ENCODE results near the gene OSM. TPM values are rescaled to one million over a fixed set of nuclear protein-coding genes. Genes with fewer than 3 reads are reported as not detected.
"Not testable (repeated sequence)": the region's sequence is repeated elsewhere in the genome, so short reads cannot be mapped to it uniquely, and the experiment has no call there.

Gene OSM
- total RNA-seq, 1 donor from 2014 or later: 246 TPM

DNA sequence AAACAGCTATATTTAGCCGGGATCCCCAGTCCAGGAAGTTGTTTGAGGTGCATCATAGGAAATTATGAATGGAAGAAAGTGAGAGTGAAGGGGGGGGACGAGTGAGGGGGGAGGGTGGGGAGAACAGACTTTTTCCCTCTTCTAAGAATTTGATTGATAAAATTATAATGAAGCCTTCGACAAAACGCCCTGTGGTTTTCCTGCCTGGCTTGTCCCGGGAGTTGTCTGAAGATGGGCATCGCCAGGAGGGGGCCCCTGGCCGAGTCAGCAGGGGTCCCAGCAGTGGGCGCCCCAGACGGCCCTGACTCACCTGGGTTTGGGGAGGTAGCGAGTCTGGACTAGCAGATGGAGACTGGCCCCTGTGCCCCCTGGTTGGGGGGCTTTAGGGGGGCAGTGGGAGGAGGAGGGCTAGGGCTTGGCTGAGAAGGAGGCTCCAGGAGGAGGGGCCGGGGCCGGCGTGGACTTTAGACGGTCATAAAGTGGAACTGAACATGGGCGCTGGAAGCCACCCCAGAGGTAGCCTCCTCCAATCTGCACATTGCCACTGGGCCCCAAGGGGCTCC is 19.8 kb downstream of the OSM start:
- intact Hi-C loops (cut with micrococcal nuclease): loop anchor here (1.0 to 5.0 kb wide), 3 partner anchors 20 to 143 kb away; no protein-coding TSS in a partner anchor

DNA sequence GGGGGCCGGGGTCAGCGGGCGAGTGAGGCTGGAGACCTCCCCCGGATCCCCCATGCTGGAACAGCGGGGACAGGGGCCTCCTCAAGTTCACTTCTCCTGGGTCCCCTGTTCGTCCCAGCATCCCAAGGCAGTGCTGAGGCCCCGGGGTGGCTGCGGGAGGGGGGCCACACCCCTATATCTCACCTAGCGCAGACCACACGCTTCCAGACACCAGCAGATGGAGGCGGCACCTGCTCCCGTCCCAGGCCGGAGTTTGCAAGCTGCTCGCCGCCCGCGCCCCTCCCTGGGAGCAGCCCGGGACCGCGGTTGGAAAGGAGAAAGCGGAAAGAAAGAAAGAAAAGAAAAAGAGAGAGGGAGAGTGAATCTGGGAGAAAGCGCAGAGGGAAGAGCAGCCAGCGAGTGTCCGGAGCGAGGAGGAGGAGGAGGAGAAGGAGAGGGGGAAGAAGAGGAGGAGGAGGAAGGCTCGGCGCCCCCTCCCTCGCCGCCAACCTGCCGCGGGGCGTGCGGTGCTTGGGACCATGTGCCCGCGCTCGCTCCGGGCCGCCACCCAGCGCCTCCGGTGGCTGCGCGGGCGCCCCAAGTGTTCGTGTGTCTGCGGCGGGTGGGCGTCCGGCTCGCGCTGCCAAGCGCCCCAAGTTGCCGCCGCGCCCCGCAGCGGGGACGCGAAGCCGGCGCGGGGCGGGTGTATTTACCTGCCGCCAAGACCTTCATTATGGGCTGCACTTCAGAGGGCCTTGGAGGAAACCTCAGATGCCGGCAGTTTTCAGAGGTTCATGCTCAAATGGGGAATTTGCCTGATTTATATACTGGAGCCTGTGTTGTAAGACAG is 20.5 kb downstream of the OSM start, which contains the start of gene LIF:
Gene LIF (minus strand): TSS at position 775 of the 829 bp plus-strand sequence. CDS start 64 bp downstream, at position 711.
- intact Hi-C loops (cut with micrococcal nuclease): loop anchor here (1.0 to 5.0 kb wide), 3 partner anchors 21 to 142 kb away; no protein-coding TSS in a partner anchor

GRCh38 chr22:30245181-30245984 is 21.3 kb downstream of the OSM start:
- intact Hi-C loops (cut with micrococcal nuclease): loop anchor here (5.0 kb wide), 1 partner anchor 68 kb away; no protein-coding TSS in a partner anchor

DNA sequence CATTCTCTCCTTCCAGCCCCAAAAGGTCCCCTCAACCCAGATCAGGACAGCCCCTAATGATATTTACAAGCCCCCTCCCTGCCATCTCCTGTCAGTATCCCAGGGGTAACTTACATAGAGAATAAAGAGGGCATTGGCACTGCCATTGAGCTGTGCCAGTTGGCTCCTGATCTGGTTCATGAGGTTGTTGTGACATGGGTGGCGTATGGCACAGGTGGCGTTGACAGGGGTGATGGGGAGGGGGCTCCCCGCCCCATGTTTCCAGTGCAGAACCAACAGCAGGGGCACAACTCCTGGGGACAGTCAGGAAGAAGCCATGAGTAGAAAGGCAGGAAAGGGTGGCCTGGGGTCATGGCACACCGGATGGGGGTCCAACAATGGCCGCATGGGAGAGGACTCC is 22.0 kb downstream of the OSM start:
- intact Hi-C loops (cut with micrococcal nuclease): loop anchor here (5.0 kb wide), 1 partner anchor 67 kb away; no protein-coding TSS in a partner anchor

GRCh38 chr22:30244066-30244465 is 22.6 kb downstream of the OSM start:
- intact Hi-C loops (cut with micrococcal nuclease): no loop called here

GRCh38 chr22:30243661-30244060 is 23.0 kb downstream of the OSM start:
- intact Hi-C loops (cut with micrococcal nuclease): no loop called here

DNA sequence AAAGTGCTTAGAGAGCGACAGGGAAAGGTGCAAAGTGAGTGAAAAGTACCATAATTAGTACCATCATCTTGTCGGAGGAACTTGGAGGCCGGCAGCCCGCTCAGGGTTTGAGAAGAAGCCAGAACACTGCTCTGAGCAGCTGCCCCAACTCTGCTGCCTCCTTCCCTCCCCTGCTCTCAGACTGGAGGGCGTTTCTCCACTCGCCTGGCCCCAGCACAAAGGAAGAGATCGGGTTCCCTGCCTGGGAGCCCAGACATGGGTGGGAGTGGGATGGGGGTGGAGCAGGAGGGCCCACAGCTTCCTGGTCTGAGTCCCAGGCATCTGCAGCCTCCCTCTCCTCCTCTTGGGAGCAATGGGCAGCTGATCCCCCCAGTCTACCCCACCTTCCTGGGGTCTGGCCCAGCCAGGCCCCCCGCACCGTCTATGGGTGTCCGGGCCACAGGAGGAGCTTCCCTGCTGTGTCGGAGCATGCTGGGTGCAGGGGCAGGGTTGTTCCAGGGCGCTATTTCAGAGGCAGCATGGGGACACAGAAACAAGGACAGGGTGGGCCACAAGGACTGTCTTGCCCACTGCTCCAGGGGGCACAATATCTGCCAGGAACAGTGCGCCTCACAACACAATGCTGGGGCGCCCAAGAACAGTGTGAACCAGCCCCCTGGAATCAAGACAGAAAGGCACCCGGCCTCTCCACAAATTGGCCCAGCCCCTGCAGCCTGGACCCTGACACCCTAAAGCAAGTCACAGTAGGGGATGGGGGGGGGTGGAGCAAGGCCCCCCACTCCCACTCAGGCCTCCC is 24.9 kb downstream of the OSM start:
- intact Hi-C loops (cut with micrococcal nuclease): no loop called here

- intact Hi-C loops (cut with micrococcal nuclease): no loop called here
Observed at GRCh38 chr22:30240541-30241417, 25.9 kb downstream of the OSM start.

DNA sequence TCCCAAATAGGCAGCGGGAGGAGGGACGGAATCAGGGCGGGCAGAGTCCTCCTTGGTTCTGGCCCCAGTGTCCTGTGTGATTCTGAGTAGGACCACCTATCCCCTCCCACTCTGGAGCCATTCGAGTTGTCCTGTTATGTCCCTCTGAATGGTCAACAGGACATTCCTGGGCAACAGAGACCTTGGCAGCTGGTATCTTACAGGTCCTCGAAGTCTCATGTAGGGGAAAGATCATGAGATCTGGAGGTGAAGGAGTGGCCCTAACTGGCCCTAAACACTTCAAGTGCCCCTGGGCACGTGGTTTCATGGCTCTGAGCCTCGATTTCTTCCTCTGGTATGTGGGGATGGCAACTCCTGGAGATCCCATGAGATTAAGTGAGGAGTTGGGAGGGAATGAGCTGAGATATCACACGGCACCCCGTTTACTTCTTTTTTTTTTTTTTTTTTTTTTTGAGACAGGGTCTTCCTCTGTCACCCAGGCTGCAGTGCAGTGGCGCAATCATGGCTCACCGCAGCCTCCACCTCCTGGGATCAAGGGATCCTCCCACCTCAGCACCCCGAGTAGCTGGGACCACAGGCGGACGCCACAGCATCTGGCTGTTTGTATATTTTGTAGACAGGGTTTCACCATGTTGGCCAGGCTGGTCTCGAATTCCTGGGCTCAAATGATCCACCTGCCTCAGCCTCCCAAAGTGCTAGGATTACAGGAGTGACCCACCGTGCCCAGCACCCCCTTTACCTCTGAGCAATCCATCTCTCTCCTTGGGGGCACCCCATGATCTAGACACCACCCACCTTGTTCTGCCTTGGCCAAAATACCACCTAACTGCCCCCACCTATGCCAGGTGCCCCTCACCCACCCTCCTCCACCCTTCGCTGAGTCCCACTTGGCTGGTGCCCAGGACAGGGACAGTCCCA is 26.9 kb downstream of the OSM start:
- intact Hi-C loops (cut with micrococcal nuclease): no loop called here

- intact Hi-C loops (cut with micrococcal nuclease): no loop called here
Observed at GRCh38 chr22:30238661-30239487, 27.8 kb downstream of the OSM start.

- intact Hi-C loops (cut with micrococcal nuclease): no loop called here
Observed at GRCh38 chr22:30238136-30238535, 28.5 kb downstream of the OSM start.

DNA sequence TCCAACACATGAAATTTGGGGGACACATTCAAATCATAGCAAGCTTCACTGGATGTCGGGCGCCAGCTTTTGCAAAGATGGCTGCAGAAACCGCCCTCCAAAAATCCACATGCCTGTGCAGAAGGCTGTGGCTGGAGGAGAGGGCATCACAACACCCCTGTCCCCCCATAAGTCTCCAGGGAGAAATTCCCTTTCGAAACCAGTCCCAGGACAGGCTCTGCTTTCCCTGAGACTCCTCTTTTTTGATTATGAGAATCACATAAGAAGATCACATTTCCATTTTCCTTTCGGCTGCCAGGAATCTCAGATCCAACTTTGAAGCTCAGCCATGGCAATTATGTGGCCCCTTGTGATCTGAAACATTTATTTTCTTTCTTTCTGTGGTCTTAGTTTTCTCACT is 29.8 kb downstream of the OSM start:
- intact Hi-C loops (cut with micrococcal nuclease): no loop called here

DNA sequence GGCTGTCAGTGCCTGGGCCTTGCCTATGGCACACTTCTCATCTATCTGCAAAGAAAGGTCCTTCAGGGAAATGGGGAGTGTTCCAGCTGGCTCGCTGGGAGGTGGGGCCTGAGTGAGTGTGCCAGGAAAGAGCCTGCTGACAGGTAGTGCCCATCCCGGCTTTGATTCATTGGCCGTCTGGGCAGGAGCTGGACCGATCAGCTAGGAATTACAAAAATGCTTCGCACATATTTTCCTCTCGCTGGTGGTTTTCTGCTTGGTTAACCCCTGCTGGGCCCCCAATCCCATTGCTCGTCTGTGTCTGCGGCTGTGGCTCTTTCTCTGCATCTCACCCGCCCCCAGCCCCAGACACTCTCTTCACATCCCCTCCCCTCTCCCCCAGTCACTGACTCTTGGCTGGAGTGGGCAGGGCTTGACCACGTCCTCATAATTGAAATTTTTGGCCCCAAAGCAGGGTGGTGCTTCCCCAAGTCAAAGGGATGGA is 30.9 kb downstream of the OSM start:
- intact Hi-C loops (cut with micrococcal nuclease): no loop called here

DNA sequence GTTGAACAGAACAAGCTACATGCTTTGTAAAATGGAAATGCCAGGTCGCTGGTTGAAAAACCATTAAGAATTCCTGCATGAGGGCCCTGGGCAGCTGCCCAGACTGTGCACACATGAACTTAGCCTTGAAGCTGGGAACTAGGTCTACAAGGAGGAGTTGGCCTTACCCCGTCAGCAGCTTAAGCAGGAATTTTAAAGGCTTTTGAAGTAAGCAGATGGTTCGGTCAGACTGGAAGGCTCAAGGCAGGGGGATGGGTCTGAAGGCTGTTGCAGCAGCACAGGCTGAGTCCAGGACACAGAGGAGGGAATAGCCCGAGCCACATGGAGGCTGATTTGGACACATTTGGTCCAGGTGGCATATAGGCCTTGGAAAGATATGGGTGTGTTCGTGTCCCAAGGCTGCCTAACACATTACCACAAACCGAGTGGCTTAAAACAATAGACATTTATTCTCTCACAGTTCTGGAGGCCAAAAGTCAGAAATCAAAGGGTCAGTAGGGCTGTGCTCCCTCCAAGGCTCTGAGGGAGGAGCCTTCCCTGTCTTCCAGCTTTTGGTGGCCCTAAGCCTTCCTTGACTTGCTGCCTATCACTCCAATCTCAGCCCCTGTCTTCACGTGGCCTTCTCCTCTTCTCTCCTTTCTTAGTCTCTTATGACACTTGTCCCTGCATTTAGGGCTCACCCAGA is 31.7 kb downstream of the OSM start:
- intact Hi-C loops (cut with micrococcal nuclease): no loop called here

DNA sequence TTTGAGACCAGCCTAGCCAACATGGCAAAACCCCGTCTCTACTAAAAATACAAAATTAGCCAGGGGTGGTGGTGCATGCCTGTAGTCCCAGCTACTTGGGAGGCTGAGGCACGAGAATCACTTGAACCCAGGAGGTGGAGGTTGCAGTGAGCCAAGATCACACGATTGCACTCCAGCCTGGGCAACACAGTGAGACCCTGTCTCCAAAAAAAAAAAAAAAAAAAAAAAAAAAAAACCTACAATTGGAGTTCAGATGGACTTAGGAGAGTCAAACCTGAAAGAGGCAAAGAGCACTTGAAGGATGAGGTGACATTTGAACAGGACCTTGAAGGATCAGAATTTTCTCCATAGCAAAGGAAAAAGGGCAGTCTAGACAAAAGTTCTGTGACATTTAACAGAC is 32.3 kb downstream of the OSM start:
- intact Hi-C loops (cut with micrococcal nuclease): not testable (repeated sequence)

- intact Hi-C loops (cut with micrococcal nuclease): no loop called here
Observed at GRCh38 chr22:30233582-30233981, 33.1 kb downstream of the OSM start.

- intact Hi-C loops (cut with micrococcal nuclease): no loop called here
Observed at GRCh38 chr22:30232716-30233218, 33.9 kb downstream of the OSM start.
